ENCODE results near the gene CENPVL1.
A peak's percentile ranks its signal among the peaks of the same experiment; 100 is the strongest.

The CENPVL1 gene

GRCh38 chrX:51737091-51737490 is 26.8 kb downstream of the CENPVL1 start:
- DNase-seq (ENCODE audit: low read depth), result no peak
- H3K4me3 ChIP-seq (ENCODE audit: low read depth, low read length), result no peak overlapping the region
- no peak for TF ChIP-seq CTCF (IDR thresholded peaks at IDR 0.05; ENCODE audit: low read depth, low read length, missing control alignments)

GRCh38 chrX:51742586-51742985 is 32.3 kb downstream of the CENPVL1 start:
- DNase-seq (ENCODE audit: low read depth), result no peak
- no peak overlapping the region; the same call in 1 of the 2 replicates for H3K4me3 ChIP-seq (ENCODE audit: low read depth, low read length)
- no peak for TF ChIP-seq CTCF (IDR thresholded peaks at IDR 0.05; ENCODE audit: low read depth, low read length, missing control alignments)

GRCh38 chrX:51743179-51743957 is 33.1 kb downstream of the CENPVL1 start, which contains the start of gene GSPT2:
GSPT2 (plus strand) TSS chrX:51743442; CDS start chrX:51743627, 185 bp downstream.
- peak; percentile 59 for DNase-seq (ENCODE audit: low read depth)
- peak within 1 kb of the TSS; percentile 86 for H3K4me3 ChIP-seq (ENCODE audit: low read depth, low read length)
- no peak for TF ChIP-seq CTCF (IDR thresholded peaks at IDR 0.05; ENCODE audit: low read depth, low read length, missing control alignments)

- no peak for TF ChIP-seq CTCF (IDR thresholded peaks at IDR 0.05; ENCODE audit: low read depth, low read length, missing control alignments)
- H3K4me3 ChIP-seq (ENCODE audit: low read depth, low read length), result no peak overlapping the region
- no peak for DNase-seq (ENCODE audit: low read depth)
These were observed 37.4 kb downstream of the CENPVL1 start for GRCh38 chrX:51747671-51748070.

GRCh38 chrX:51759055-51759839 is 48.9 kb downstream of the CENPVL1 start:
- TF ChIP-seq CTCF (IDR thresholded peaks at IDR 0.05; ENCODE audit: low read depth, low read length, missing control alignments), result no peak
- DNase-seq (ENCODE audit: low read depth), result no peak
- no peak overlapping the region for H3K4me3 ChIP-seq (ENCODE audit: low read depth, low read length)

GRCh38 chrX:51760657-51761056 is 50.3 kb downstream of the CENPVL1 start:
- no peak overlapping the region for H3K4me3 ChIP-seq (ENCODE audit: low read depth, low read length)
- no peak for TF ChIP-seq CTCF (IDR thresholded peaks at IDR 0.05; ENCODE audit: low read depth, low read length, missing control alignments)
- no peak for DNase-seq (ENCODE audit: low read depth)
